ENCODE data around the gene TSPYL6. TPM values are rescaled to one million over a fixed set of nuclear protein-coding genes. Genes with fewer than 3 reads are reported as not detected.
"Not testable (repeated sequence)": the region's sequence is repeated elsewhere in the genome, so short reads cannot be mapped to it uniquely, and the experiment has no call there.

Gene TSPYL6
- not detected for polyA plus RNA-seq (2013, experiment 1 of 2)
- not detected for polyA plus RNA-seq (2013, experiment 2 of 2)

DNA sequence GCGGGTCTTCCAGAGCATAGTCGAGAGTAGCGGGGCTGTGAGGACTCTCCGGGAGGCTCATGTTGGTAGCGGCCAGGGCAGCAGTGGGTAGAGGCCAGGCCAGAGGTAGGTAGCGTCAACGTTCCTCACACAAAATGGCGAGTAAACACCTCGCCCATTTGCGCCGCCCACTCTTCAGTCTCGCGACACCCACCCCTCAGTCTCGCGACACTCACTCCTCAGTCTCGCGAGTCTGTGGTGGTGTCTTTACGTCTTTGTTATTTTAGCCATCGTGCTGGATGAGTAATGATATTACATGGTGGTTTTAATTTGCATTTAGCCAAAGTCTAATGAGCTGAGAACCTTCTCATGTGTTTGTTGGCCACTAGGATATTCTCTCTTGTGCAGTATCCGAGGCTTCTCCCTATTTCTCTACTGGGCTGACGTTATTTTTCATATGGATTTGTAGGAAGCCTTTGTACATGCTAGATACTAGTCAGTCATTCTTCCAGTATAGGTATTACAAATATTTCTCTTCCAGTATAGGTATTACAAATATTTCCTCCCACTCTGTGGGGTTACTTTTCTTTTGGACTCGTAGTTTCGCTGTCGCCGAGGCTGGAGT lies at the start of gene TSPYL6:
TSPYL6 (minus strand) TSS at position 139 of the 604 bp plus-strand sequence; CDS start at position 61, 78 bp downstream.
- no CpG with 5 or more reads among the region's 25 CpGs for WGBS (ENCODE audit: extremely low coverage, insufficient coverage, low lambda C conversion rate)
- H4K8ac ChIP-seq (ENCODE audit: low read depth, low read length) = no peak within 1 kb of the TSS
- H3K18ac ChIP-seq (ENCODE audit: low read length) = no peak within 1 kb of the TSS
- no peak within 1 kb of the TSS for H2AK5ac ChIP-seq (ENCODE audit: low read length)
- H3K79me2 ChIP-seq (ENCODE audit: control insufficient read depth, insufficient read depth, low read length) = no peaks in the 10 kb centered on the region
- no peaks in the 10 kb centered on the region for H3K36me3 ChIP-seq (ENCODE audit: control insufficient read depth, insufficient read depth, low read length)
- no peaks in the 10 kb centered on the region for H3K79me1 ChIP-seq (ENCODE audit: low read length)
- H3K56ac ChIP-seq (ENCODE audit: low read length) = no peak within 1 kb of the TSS
- H3K27ac ChIP-seq (ENCODE audit: low read depth, low read length) = no peak within 1 kb of the TSS
- DNase-seq = no peak
- H3K27me3 ChIP-seq (ENCODE audit: insufficient read depth, low read length, poor library complexity) = peaks cover 2% of the 10 kb centered on the region
- H3K4me1 ChIP-seq (ENCODE audit: control insufficient read depth, low read depth, low read length) = no peaks in the 10 kb centered on the region
- no peak within 1 kb of the TSS for H3K4ac ChIP-seq (ENCODE audit: low read depth, low read length)
- H2BK15ac ChIP-seq (replicated peaks; ENCODE audit: low read depth) = no peak within 1 kb of the TSS
- H3K23ac ChIP-seq (ENCODE audit: low read length) = no peak within 1 kb of the TSS
- H4K5ac ChIP-seq (ENCODE audit: low read length) = no peak within 1 kb of the TSS
- H2BK5ac ChIP-seq (ENCODE audit: low read length) = no peak within 1 kb of the TSS
- H3K4me2 ChIP-seq (ENCODE audit: low read length) = no peak within 1 kb of the TSS
- no peak within 1 kb of the TSS for H3K4me3 ChIP-seq (ENCODE audit: low read length)
- no peak within 1 kb of the TSS for H3K9ac ChIP-seq (ENCODE audit: low read length)
- no peak within 1 kb of the TSS for H2BK120ac ChIP-seq (ENCODE audit: low read depth, low read length)

DNA sequence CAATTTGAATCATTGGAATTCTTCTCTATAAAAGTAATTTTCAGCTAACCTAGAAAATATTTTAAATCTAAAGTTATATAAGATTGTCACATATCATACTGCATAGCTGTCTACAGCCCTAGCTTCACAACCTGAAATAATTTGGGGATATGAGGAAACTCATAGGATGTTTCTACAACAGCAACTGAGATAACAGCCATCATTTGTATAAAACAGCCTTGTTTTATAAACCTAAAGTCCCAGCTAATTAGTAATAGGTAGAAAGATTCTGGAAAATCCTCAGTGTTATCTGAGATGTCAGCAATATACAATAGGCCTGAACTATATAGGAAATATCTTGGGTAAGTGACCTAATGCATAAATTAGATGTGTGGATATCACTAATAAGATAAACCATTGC lies 47.6 kb upstream of the TSPYL6 start:
- no peak for DNase-seq
- Histone ChIP-seq H2BK15ac (replicated peaks; ENCODE audit: low read depth) (no peak overlapping the region), H2BK5ac (ENCODE audit: low read length) (no peak overlapping the region), H3K9ac (ENCODE audit: low read length) (no peak overlapping the region), H3K4me3 (ENCODE audit: low read length) (no peak overlapping the region), H3K4ac (ENCODE audit: low read depth, low read length) (no peak overlapping the region), H3K79me2 (ENCODE audit: control insufficient read depth, insufficient read depth, low read length) (no peaks in the 10 kb centered on the region), H3K18ac (ENCODE audit: low read length) (no peak overlapping the region), H4K8ac (ENCODE audit: low read depth, low read length) (no peak overlapping the region), H3K27me3 (ENCODE audit: insufficient read depth, low read length, poor library complexity) (no peaks in the 10 kb centered on the region), H3K4me1 (ENCODE audit: control insufficient read depth, low read depth, low read length) (no peaks in the 10 kb centered on the region), H4K5ac (ENCODE audit: low read length) (no peak overlapping the region), H3K4me2 (ENCODE audit: low read length) (no peak overlapping the region), H3K36me3 (ENCODE audit: control insufficient read depth, insufficient read depth, low read length) (no peaks in the 10 kb centered on the region), H2AK5ac (ENCODE audit: low read length) (no peak overlapping the region), H2BK120ac (ENCODE audit: low read depth, low read length) (no peak overlapping the region), H3K79me1 (ENCODE audit: low read length) (no peaks in the 10 kb centered on the region), H3K23ac (ENCODE audit: low read length) (no peak overlapping the region), H3K27ac (ENCODE audit: low read depth, low read length) (no peak overlapping the region), H3K56ac (ENCODE audit: low read length) (no peak overlapping the region)

DNA sequence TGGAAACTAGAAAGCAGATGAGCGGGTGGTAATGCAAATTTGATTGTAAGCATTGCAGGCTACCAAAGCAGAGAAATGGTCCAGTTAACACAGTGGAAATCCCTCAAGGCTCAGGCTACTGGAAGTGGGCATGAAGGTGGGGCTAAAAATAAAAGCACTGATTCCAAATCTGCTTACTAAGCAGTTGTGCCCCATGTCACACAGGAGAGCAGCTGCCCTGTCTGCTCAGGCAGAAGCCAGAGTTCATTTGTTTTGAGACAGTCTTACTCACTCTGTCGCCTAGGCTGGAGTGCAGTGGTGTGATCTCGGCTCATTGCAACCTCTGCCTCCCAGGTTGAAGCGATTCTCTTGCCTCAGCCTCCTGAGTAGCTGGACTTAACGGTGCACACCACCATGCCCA lies 42.5 kb upstream of the TSPYL6 start:
- Histone ChIP-seq H3K79me2 (ENCODE audit: control insufficient read depth, insufficient read depth, low read length) (no peaks in the 10 kb centered on the region), H3K56ac (ENCODE audit: low read length) (no peak overlapping the region), H3K79me1 (ENCODE audit: low read length) (no peaks in the 10 kb centered on the region), H2BK120ac (ENCODE audit: low read depth, low read length) (no peak overlapping the region), H2AK5ac (ENCODE audit: low read length) (no peak overlapping the region), H3K4me3 (ENCODE audit: low read length) (no peak overlapping the region), H3K9ac (ENCODE audit: low read length) (no peak overlapping the region), H4K5ac (ENCODE audit: low read length) (no peak overlapping the region), H3K4me2 (ENCODE audit: low read length) (no peak overlapping the region), H3K18ac (ENCODE audit: low read length) (no peak overlapping the region), H3K4me1 (ENCODE audit: control insufficient read depth, low read depth, low read length) (no peaks in the 10 kb centered on the region), H3K27ac (ENCODE audit: low read depth, low read length) (no peak overlapping the region), H2BK15ac (replicated peaks; ENCODE audit: low read depth) (no peak overlapping the region), H4K8ac (ENCODE audit: low read depth, low read length) (no peak overlapping the region), H3K4ac (ENCODE audit: low read depth, low read length) (no peak overlapping the region), H3K23ac (ENCODE audit: low read length) (no peak overlapping the region), H2BK5ac (ENCODE audit: low read length) (no peak overlapping the region), H3K36me3 (ENCODE audit: control insufficient read depth, insufficient read depth, low read length) (no peaks in the 10 kb centered on the region), H3K27me3 (ENCODE audit: insufficient read depth, low read length, poor library complexity) (no peaks in the 10 kb centered on the region)
- no peak for DNase-seq
- WGBS (ENCODE audit: extremely low coverage, insufficient coverage, low lambda C conversion rate) = no CpG with 5 or more reads among the region's 5 CpGs

DNA sequence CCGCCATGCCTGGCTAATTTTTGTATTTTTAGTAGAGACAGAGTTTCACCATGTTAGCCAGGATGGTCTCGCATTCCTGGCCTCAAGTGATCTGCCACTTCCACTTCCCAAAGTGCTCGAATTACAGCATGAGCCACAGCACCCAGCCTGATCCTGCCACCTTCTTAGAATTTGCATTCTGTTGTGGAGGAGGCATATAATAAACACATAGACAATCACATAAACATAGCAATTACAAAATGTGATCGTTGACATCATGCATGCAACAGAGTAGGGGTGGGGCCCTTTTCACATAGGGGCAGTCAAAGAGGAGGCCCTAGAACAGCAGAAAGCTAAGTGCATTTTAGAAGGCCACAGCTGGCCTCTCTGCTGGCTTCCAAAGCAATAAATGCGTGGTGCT lies 39.9 kb upstream of the TSPYL6 start:
- no CpG with 5 or more reads among the region's 5 CpGs for WGBS (ENCODE audit: extremely low coverage, insufficient coverage, low lambda C conversion rate)

DNA sequence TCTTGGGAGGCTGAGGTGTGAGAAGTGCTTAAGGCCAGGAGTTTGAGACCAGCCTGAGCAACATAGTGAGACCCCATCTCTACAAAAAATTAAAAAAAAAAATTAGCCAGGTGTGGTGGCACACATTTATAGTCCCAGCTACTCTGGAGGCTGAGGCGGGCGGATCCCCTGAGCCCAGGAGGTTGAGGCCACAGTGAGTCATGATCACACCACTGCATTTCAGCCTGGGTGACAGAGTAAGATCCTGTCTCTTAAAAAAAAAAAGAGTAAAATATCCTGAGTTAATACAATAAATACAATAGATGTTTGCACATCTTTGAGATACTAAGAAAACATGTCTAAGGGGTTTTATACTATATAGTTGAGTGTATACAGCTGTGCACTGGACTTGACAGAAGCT lies 38.6 kb upstream of the TSPYL6 start:
- H4K8ac ChIP-seq (ENCODE audit: low read depth, low read length); H2BK5ac ChIP-seq (ENCODE audit: low read length); H3K4me1 ChIP-seq (ENCODE audit: control insufficient read depth, low read depth, low read length); H3K23ac ChIP-seq (ENCODE audit: low read length); H3K4me3 ChIP-seq (ENCODE audit: low read length); H3K56ac ChIP-seq (ENCODE audit: low read length); H3K27ac ChIP-seq (ENCODE audit: low read depth, low read length); H3K4ac ChIP-seq (ENCODE audit: low read depth, low read length); H3K4me2 ChIP-seq (ENCODE audit: low read length); H3K79me2 ChIP-seq (ENCODE audit: control insufficient read depth, insufficient read depth, low read length); H3K18ac ChIP-seq (ENCODE audit: low read length); DNase-seq; H3K36me3 ChIP-seq (ENCODE audit: control insufficient read depth, insufficient read depth, low read length); H3K27me3 ChIP-seq (ENCODE audit: insufficient read depth, low read length, poor library complexity); H2BK15ac ChIP-seq (replicated peaks; ENCODE audit: low read depth); H2BK120ac ChIP-seq (ENCODE audit: low read depth, low read length); H2AK5ac ChIP-seq (ENCODE audit: low read length); H3K9ac ChIP-seq (ENCODE audit: low read length); H3K79me1 ChIP-seq (ENCODE audit: low read length); H4K5ac ChIP-seq (ENCODE audit: low read length): not testable (repeated sequence)
- no CpG with 5 or more reads among the region's 2 CpGs for WGBS (ENCODE audit: extremely low coverage, insufficient coverage, low lambda C conversion rate)

More for the DNA sequence above, 39.9 kb upstream of the TSPYL6 start:
- no peak overlapping the region for H2BK120ac ChIP-seq (ENCODE audit: low read depth, low read length)
- H3K4me1 ChIP-seq (ENCODE audit: control insufficient read depth, low read depth, low read length) = no peaks in the 10 kb centered on the region
- no peaks in the 10 kb centered on the region for H3K79me1 ChIP-seq (ENCODE audit: low read length)
- no peak overlapping the region for H2AK5ac ChIP-seq (ENCODE audit: low read length)
- no peak overlapping the region for H3K9ac ChIP-seq (ENCODE audit: low read length)
- no peak overlapping the region for H4K5ac ChIP-seq (ENCODE audit: low read length)
- H4K8ac ChIP-seq (ENCODE audit: low read depth, low read length) = no peak overlapping the region
- H3K27ac ChIP-seq (ENCODE audit: low read depth, low read length) = no peak overlapping the region
- H3K4me2 ChIP-seq (ENCODE audit: low read length) = no peak overlapping the region
- H3K4ac ChIP-seq (ENCODE audit: low read depth, low read length) = no peak overlapping the region
- no peak overlapping the region for H2BK5ac ChIP-seq (ENCODE audit: low read length)
- H3K79me2 ChIP-seq (ENCODE audit: control insufficient read depth, insufficient read depth, low read length) = no peaks in the 10 kb centered on the region
- H2BK15ac ChIP-seq (replicated peaks; ENCODE audit: low read depth) = no peak overlapping the region
- no peak overlapping the region for H3K23ac ChIP-seq (ENCODE audit: low read length)
- H3K18ac ChIP-seq (ENCODE audit: low read length) = no peak overlapping the region
- H3K4me3 ChIP-seq (ENCODE audit: low read length) = no peak overlapping the region
- H3K56ac ChIP-seq (ENCODE audit: low read length) = no peak overlapping the region
- H3K27me3 ChIP-seq (ENCODE audit: insufficient read depth, low read length, poor library complexity) = no peaks in the 10 kb centered on the region
- H3K36me3 ChIP-seq (ENCODE audit: control insufficient read depth, insufficient read depth, low read length) = no peaks in the 10 kb centered on the region
- peak; percentile 27 for DNase-seq

DNA sequence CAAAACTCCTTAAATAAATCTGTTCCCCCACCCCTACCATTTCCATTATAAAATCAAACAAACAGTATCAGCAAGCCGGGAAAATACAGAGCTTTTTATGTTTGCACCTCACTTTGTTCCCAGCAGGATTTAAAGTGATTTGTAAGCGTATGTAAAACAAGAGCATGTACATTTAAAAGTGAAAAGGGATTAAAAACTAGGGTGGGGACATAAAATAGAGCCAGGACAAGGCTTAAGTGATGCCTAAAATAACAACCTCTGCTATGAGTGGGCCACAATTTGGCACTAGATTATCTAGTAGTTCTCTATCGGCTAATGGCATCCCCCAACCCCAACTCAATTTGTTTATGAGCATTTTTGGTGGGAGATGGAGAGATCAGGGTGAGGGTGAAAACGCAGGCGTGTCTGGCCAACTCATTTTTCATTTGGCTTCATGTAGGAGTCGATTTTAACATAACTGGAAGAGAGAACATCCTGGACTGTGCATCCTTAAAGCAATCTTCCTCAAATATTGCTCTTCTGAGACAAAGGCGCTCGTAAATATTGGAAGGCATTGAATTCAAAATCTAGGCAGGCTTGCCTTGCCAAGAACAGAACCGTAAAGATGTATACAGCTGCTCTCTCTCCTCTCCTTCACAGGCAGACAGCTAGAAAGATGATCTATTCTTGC lies 34.5 kb upstream of the TSPYL6 start:
- DNase-seq = no peak
- no peak overlapping the region for H3K56ac ChIP-seq (ENCODE audit: low read length)
- H3K79me1 ChIP-seq (ENCODE audit: low read length) = no peaks in the 10 kb centered on the region
- H2AK5ac ChIP-seq (ENCODE audit: low read length) = no peak overlapping the region
- H3K79me2 ChIP-seq (ENCODE audit: control insufficient read depth, insufficient read depth, low read length) = no peaks in the 10 kb centered on the region
- no peak overlapping the region for H3K4me2 ChIP-seq (ENCODE audit: low read length)
- H3K36me3 ChIP-seq (ENCODE audit: control insufficient read depth, insufficient read depth, low read length) = no peaks in the 10 kb centered on the region
- H2BK15ac ChIP-seq (replicated peaks; ENCODE audit: low read depth) = no peak overlapping the region
- no peak overlapping the region for H3K27ac ChIP-seq (ENCODE audit: low read depth, low read length)
- H3K4me3 ChIP-seq (ENCODE audit: low read length) = no peak overlapping the region
- H3K18ac ChIP-seq (ENCODE audit: low read length) = no peak overlapping the region
- no CpG with 5 or more reads among the region's 9 CpGs for WGBS (ENCODE audit: extremely low coverage, insufficient coverage, low lambda C conversion rate)
- no peak overlapping the region for H4K8ac ChIP-seq (ENCODE audit: low read depth, low read length)
- no peak overlapping the region for H2BK120ac ChIP-seq (ENCODE audit: low read depth, low read length)
- H3K4me1 ChIP-seq (ENCODE audit: control insufficient read depth, low read depth, low read length) = no peaks in the 10 kb centered on the region
- H3K9ac ChIP-seq (ENCODE audit: low read length) = no peak overlapping the region
- H4K5ac ChIP-seq (ENCODE audit: low read length) = no peak overlapping the region
- H3K27me3 ChIP-seq (ENCODE audit: insufficient read depth, low read length, poor library complexity) = no peaks in the 10 kb centered on the region
- no peak overlapping the region for H2BK5ac ChIP-seq (ENCODE audit: low read length)
- H3K4ac ChIP-seq (ENCODE audit: low read depth, low read length) = no peak overlapping the region
- H3K23ac ChIP-seq (ENCODE audit: low read length) = no peak overlapping the region
